GM12873 (cell line): ENCODE data around the gene SLC39A9.

Source experiments
- TF ChIP-seq, protein P1 (sequence below): IDR thresholded peaks from 2 replicates; pipeline ENCODE4 v1.5.1; 2012; ENCODE audit warnings: low read depth, mild to moderate bottlenecking, moderate library complexity, low read length, control low read depth; ENCODE audit not compliant: insufficient read depth; ENCODE audit errors: missing control alignments

Gene SLC39A9

DNA sequence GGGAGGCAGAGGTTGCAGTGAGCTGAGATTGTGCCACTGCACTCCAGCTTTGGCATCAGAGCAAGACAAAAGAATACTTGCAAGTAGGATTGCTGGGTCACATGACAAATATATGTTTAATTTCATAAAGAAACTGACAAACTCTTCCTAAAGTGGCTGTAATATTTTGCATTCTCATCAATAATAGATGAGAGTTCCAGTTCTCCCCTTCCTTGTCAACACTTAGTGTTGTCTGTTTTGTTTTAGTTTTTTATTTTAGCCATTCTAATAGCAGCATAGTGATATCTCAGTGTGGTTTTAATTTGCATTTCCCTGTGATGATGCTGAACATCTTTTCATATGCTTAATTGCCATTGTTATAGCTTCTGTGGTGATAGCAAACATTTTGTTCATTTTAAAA, 31.2 kb downstream of the SLC39A9 start:
- TF ChIP-seq, protein P1, sequence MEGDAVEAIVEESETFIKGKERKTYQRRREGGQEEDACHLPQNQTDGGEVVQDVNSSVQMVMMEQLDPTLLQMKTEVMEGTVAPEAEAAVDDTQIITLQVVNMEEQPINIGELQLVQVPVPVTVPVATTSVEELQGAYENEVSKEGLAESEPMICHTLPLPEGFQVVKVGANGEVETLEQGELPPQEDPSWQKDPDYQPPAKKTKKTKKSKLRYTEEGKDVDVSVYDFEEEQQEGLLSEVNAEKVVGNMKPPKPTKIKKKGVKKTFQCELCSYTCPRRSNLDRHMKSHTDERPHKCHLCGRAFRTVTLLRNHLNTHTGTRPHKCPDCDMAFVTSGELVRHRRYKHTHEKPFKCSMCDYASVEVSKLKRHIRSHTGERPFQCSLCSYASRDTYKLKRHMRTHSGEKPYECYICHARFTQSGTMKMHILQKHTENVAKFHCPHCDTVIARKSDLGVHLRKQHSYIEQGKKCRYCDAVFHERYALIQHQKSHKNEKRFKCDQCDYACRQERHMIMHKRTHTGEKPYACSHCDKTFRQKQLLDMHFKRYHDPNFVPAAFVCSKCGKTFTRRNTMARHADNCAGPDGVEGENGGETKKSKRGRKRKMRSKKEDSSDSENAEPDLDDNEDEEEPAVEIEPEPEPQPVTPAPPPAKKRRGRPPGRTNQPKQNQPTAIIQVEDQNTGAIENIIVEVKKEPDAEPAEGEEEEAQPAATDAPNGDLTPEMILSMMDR: no peak

DNA sequence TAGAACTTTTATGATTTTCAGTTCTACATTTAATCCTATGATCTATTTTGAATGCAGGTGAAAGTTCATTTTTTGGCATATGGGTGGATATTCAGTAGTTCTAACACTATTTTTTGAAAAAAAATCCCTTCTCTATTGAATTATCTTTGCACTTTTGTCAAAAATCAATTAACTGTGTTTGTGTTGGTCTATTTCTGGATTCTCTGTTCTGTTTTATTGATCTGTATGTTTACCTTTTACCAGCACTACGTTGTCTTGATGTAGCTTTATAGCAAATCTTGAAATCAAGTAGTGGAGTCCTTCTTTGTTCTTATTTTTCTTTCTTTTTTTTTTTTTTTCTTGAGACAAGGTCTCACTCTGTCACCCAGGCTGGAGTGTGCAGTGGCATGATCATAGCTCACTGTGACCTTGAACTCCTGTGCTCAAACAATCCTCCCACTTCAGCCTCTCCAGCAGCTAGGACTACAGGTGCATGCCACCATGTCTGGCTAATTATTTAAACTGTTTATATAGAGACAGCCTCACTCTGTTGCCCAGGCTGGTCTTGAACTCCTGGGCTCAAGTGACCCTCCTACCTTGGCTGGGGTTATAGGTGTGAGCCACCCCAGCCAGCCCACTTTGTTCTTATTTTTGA, 31.9 kb downstream of the SLC39A9 start:
- TF ChIP-seq, protein P1: no peak

DNA sequence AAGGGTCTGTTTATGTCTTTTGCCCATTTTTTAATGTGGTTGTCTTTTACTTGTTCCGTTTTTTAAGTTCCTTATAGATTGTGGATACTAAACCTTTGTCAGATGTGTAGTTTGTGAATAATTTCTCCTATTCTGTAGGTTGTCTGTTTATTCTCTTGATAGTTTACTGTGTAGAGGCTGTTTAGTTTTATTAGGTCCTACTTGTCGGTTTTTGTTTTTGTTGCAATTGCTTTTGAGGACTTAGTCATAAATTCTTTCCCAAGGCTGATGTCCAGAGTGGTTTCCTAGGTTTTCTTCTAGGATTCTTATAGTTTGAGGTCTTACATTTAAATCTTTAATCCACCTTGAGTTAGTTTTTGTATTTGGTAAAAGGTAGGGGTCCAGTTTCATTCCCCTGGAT, 33.9 kb downstream of the SLC39A9 start:
- TF ChIP-seq, protein P1: no peak

DNA sequence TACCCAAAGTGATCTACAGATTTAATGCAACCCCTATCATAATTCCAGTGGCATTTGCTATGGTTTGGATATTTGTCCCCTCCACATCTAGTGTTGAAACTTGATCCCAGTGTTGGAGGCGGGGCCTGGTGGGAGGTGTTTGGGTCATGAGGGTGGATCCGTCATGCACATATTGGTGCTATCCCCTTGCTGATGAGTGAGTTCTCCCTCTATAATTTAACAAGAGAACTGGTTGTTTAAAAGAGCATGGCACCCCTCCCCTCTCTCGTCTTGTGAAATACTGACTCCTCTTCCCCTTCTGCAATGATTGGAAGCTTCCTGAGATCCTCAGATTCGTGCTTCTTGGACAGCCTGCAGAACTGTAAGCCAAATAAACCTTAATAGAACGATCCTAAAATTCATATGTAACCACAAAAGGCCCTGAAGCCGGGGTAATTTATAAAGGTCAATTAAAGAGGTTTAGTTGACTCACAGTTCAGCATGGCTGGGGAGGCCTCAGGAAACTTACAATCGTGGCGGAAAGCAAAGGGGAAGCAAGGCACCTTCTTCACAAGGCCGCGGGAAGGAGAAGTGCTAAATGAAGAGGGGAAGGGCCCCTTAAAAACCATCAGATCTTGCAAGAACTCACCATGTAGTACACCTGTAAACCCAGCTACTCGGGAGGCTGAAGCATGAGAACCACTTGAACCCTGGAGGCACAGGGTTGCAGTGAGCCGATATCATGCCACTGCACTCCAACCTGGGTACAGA, 41.2 kb downstream of the SLC39A9 start:
- TF ChIP-seq, protein P1: no peak

DNA sequence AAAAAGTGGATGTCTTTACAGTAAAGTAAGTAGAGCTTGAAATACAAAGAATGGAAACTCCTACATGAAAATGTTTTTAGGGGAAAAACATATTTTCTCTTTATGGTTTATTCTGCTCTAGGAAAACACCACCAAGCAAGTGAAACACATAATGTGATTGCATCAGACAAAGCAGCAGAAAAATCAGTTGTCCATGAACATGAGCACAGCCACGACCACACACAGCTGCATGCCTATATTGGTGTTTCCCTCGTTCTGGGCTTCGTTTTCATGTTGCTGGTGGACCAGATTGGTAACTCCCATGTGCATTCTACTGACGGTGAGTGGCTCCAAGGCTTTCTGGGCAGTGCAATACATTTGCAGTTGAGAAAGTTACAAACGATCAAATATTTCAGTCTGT, 43.5 kb downstream of the SLC39A9 start:
- TF ChIP-seq, protein P1: no peak

DNA sequence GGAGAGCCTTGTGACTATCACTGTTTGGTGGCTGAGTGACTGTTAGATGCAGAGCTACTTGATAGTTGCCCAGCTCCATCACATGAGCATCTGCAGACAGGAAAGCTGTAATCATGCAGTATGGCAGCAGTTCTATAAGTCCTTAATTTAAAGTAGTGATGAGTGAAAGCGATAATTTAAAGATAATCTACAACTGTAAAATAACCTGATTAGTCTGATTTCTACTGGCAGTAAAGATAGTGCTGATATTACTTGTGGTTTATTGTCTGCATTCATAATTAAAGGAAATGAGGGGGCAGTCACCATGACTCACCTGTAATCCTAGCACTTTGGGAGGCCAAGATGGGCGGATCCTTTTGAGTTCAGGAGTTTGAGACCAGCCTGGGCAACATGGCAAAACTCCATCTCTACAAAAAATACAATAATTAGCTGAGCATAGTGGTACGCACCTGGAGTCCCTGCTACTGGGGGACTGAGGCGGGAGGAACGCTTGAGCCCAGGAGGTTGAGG, 44.9 kb downstream of the SLC39A9 start:
- TF ChIP-seq, protein P1: no peak

DNA sequence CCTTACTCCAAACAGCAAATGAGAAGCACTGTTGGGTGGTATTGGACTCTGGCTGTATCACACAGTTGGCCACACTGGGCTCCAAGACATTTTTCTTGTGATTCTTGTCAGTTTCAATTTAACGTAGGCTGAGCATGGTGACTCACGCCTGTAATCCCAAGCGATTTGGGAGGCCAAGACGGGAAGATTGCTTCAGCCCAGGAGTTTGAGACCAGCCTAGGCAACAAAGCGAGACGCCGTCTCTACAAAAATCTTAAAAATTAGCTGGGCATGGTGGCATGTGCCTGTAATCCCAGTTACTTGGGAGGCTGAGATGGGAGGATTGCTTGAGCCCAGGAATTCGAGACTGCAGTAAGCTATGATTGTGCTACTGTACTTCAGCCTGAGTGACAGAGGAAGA, 50.7 kb downstream of the SLC39A9 start:
- TF ChIP-seq, protein P1: no peak
